Activated naive CD4-positive, alpha-beta T cell treated with anti-CD3 and anti-CD28 coated beads, Interleukin-2, amount 10 ng/mL, durations not matched to agents 7 days and 5 days (primary cell): ENCODE results near the gene F10.
"Not testable (repeated sequence)": the region's sequence is repeated elsewhere in the genome, so short reads cannot be mapped to it uniquely, and the experiment has no call there.

ENCODE experiments used
- CTCF ChIA-PET: fragments of 350-600 bp; sonication (Branson Sonifier 250); formaldehyde crosslinking; loops from one replicate; lab custom pipeline; 2021; ENCODE audit warnings: antibody characterized with exemption; lab: Charles Lee
- DNase-seq: peaks from one replicate; pipeline ENCODE4 v3.0.0-alpha.2; 2020
- H3K27ac Mint-ChIP-seq: one replicate; pipeline ENCODE4 v1.8.0; 2021; ENCODE audit warnings: mild to moderate bottlenecking, moderate library complexity, mixed read lengths
- H3K27me3 Mint-ChIP-seq: one replicate; pipeline ENCODE4 v1.8.0; 2021; ENCODE audit warnings: mild to moderate bottlenecking, mixed read lengths
- H3K36me3 Mint-ChIP-seq: one replicate; pipeline ENCODE4 v1.8.0; 2021; ENCODE audit warnings: mixed read lengths
- H3K4me1 Mint-ChIP-seq: one replicate; pipeline ENCODE4 v1.8.0; 2021; ENCODE audit warnings: mixed read lengths
- H3K4me3 Mint-ChIP-seq: one replicate; pipeline ENCODE4 v1.8.0; 2021; ENCODE audit warnings: mild to moderate bottlenecking, moderate library complexity, mixed read lengths
- H3K9me3 Mint-ChIP-seq: one replicate; pipeline ENCODE4 v1.8.0; 2021; ENCODE audit warnings: mixed read lengths

F10 gene

DNA sequence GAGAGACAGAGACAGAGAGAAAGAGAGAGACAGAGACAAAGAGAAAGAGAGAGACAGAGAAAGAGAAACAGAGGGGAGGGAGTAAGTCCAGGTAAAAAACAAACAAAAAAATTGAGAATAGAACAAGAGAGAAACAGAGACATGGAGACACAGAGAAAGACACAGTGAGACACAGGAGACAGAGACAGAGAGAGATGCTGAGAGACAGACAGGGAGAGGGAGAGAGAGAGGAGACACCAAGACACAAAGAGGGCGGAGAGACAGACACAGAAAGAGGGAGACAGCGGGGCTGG lies 30.0 kb downstream of the F10 start:
- no peak for DNase-seq
- CTCF ChIA-PET = no interaction called here
- peaks cover 58% of the 10 kb centered on the region for H3K27me3 Mint-ChIP-seq

DNA sequence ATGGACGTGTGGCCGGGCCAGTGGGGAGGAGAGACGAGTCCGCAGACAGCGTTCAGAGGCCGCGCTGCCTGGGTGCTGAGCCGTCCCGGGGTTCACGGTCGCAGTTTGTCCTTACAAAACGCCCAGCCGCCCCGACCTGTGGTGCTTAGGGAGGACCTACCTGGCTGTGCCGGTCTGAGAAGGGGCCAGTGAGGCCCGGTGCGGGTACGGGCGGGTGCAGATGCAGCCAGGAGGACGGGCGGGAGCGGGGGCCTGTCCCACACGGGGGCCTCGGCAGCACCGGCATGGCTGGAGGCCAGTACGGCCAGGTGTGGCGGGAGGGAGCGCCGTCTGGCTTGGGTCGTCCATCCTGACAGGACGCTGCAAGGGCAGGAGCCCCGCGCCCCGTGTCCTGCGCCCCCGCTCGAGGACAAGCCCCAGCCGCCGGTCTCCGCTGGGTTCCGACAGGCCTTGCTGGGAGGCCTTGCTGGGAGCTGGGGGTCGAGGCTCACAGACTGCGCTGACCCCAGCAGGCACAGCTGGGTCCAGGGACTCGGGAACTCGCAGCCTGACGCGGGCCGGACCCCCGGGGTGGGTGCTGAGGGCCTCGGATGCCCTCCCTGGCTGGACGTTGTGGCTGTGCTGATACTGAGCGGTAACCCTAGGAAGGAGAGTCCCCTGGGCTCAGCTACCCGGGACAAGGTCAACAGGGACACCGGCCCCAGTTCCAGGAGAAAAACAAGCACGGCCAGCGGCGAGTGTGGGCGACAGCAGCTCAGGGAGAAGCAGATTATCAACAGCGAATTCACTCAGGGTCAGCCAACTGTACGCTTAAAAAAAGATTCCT lies 30.6 kb downstream of the F10 start:
- peaks cover 60% of the 10 kb centered on the region for H3K27me3 Mint-ChIP-seq
- H3K4me3 Mint-ChIP-seq = peak overlapping the region; percentile 71
- peaks cover 29% of the 10 kb centered on the region for H3K4me1 Mint-ChIP-seq
- H3K9me3 Mint-ChIP-seq = peaks cover 17% of the 10 kb centered on the region
- peak overlapping the region; percentile 81 for H3K27ac Mint-ChIP-seq
- CTCF ChIA-PET = no interaction called here
- DNase-seq = peak; percentile 36
- H3K36me3 Mint-ChIP-seq = peaks cover 12% of the 10 kb centered on the region

More for the DNA sequence above, 30.0 kb downstream of the F10 start:
- peak overlapping the region; percentile 55 for H3K27ac Mint-ChIP-seq
- peaks cover 17% of the 10 kb centered on the region for H3K9me3 Mint-ChIP-seq
- H3K4me3 Mint-ChIP-seq = peak overlapping the region; percentile 55
- peaks cover 11% of the 10 kb centered on the region for H3K36me3 Mint-ChIP-seq
- H3K4me1 Mint-ChIP-seq = peaks cover 29% of the 10 kb centered on the region

DNA sequence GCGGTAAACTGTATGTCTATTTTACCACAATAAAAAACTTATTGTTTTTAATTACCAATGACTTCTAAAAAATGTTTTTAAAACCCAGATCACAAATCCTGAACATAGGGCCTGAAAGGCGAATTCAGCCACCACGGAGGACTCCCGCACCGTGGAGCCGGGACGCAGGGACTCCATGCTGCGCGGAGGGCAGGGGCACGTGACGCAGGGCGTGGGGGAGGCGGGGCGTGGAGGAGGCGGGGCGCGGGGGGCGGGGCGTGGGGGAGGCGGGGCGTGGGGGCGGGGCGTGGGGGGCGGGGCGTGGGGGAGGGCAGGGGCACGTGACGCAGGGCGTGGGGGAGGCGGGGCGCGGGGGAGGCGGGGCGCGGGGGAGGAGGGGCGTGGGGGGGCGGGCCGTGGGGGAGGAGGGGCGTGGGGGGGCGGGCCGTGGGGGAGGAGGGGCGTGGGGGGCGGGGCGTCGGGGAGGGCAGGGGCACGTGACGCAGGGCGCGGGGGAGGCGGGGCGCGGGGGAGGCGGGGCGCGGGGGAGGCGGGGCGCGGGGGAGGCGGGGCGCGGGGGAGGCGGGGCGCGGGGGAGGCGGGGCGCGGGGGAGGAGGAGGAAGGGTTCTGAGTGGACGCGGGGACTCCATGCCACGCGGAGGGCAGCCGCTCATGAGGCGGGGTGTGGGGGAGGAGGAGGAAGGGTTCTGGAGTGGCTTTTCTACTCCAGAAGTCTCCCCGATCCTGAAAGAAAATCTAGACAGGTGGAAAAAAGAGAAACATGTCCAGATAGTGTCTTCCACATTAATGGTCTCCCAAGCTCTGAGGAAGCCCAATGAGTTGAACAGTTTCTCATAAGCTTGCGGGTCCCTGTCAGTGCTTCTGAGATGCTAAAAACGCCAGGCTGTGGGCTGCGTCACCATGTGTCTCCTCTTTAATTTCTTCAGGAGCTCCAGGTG lies 31.5 kb downstream of the F10 start:
- CTCF ChIA-PET = no interaction called here
- Mint-ChIP-seq H3K27me3 (peaks cover 54% of the 10 kb centered on the region), H3K4me1 (peaks cover 29% of the 10 kb centered on the region), H3K4me3 (peak overlapping the region; percentile 71), H3K27ac (peak overlapping the region; percentile 81), H3K9me3 (peaks cover 17% of the 10 kb centered on the region), H3K36me3 (peaks cover 12% of the 10 kb centered on the region)
- peak; percentile 76 for DNase-seq

DNA sequence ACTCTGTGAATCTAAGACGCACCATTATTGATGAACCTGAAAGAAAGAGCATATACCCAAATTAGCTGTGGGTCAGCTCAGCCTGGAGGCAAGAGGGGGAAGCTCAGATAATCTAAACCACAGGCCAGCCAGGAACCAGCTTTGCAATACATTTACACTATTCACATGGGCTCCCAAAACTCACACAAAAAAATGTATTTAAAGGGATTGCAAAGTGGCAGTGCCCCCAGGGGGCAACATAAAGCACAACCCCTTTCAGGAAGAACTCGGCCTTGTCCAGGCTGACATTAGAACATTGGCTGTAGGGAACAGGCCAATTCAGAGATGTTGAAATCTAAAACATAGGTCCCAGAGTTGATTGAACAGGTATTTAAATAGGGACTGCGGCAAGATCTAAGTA lies 32.6 kb downstream of the F10 start:
- Mint-ChIP-seq H3K9me3 (peaks cover 17% of the 10 kb centered on the region), H3K27ac (no peak overlapping the region), H3K27me3 (peaks cover 50% of the 10 kb centered on the region), H3K4me3 (no peak overlapping the region), H3K4me1 (peaks cover 37% of the 10 kb centered on the region), H3K36me3 (peaks cover 12% of the 10 kb centered on the region)
- CTCF ChIA-PET = no interaction called here
- DNase-seq = no peak

DNA sequence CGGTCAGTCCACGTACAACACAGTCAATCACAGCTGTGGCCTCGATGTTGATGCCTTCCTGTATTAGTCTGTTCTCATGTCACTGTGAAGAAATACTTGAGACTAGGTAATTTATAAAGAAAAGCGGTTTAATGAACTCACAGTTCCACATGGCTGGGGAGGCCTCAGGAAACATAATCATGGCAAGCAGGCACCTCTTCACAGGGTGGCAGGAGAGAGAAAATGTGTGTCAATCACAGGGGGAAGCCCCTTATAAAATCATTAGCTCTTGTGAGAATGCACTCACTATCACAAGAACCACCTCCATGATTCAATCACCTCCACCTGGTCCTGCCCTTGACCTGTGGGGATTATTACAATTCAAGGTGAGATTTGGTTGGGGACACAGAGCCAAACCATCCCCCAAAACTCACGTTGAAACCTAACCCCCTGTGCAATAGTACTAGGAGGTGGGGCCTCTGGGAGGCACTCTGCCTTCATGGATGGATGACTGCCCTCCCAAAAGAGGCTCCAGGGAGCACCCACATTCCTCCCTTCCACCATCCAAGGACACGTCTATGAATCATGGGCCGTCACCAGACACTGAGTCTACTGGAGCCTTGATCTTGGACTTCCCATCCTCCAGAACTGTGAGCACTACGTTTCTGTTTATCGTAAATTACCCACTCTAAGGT lies 33.5 kb downstream of the F10 start:
- CTCF ChIA-PET = no interaction called here
- Mint-ChIP-seq H3K4me3 (no peak overlapping the region), H3K36me3 (peaks cover 12% of the 10 kb centered on the region), H3K27me3 (peaks cover 42% of the 10 kb centered on the region), H3K9me3 (peaks cover 17% of the 10 kb centered on the region), H3K4me1 (peaks cover 45% of the 10 kb centered on the region), H3K27ac (no peak overlapping the region)
- no peak for DNase-seq

DNA sequence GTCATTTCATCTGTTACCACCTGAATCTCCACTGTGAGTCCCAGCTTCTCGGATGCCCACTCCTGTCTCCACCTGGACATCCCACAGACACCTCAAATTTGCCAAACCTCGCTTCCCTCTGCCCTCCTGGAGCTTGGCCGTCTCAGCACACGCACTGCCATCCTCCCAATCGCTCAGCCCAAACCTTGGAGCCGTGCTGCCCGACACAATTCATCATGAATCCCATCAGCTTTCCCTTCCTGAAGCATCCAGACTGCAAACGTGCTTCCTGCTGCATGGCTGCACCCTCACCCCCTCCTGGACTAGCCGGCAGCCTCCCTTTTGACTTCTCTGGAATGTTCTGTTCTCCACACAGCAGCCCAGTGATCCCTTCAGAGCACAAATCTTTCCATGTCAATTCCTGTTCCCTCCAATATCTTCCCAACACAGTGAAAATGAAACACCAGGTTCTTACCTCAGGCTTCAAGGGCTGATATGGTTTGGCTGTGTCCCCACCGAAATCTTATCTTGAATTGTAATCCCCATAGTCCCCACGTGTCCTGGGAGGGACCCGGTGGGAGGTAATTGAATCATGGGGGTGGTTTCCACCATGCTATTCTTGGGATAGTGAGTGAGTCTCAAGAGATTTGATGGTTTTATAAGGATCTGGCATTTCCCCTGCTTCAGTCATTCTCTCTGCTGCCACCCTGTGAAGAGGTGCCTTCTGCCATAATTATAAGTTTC lies 34.8 kb downstream of the F10 start:
- peaks cover 17% of the 10 kb centered on the region for H3K9me3 Mint-ChIP-seq
- no peak overlapping the region for H3K4me3 Mint-ChIP-seq
- CTCF ChIA-PET = no interaction called here
- peaks cover 30% of the 10 kb centered on the region for H3K27me3 Mint-ChIP-seq
- DNase-seq = no peak
- H3K27ac Mint-ChIP-seq = no peak overlapping the region
- H3K36me3 Mint-ChIP-seq = peaks cover 11% of the 10 kb centered on the region
- peaks cover 41% of the 10 kb centered on the region for H3K4me1 Mint-ChIP-seq

DNA sequence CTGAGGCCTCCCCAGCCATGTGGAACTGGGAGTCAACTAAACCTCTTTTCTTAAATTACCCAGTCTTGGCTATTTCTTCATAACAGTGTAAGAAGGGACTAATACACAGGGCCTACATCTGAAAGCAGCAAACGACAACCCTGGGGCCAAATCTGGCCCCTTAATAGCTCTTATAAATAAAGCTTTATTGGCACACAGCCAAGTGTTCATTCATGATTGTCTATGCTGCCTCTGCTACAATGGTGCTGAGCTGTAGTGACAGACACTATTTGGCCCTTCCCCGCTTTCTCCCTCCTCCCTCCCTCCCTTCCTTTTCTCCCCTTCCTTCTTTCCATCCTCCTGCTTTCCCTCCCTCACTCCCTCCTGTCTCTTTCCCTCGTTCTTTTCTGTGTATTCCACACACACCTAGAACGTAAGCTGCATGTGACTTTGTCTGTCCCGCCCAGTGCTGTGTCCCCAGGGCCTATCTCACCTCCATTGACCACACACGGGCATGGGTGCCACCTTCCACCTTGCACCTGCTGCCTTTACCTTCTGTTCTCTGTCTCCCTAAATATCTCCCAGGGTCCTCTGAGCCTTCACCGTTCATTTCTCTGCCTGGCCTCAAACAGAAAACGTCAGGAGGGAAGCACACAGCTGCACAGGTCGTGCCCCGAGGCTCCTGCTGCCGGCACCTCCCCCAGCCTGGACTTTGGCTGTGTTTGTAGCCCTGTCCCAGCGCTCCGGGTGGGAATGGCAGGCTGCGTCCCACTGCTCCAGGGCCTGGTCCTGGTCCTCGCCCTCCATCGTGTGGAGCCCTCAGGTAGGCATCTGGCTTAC lies 35.5 kb downstream of the F10 start, which contains the start of gene PROZ:
TSS of gene PROZ (plus strand) at position 720 of the 819 bp plus-strand sequence. CDS start at position 733, 13 bp downstream.
- CTCF ChIA-PET = no interaction called here

DNA sequence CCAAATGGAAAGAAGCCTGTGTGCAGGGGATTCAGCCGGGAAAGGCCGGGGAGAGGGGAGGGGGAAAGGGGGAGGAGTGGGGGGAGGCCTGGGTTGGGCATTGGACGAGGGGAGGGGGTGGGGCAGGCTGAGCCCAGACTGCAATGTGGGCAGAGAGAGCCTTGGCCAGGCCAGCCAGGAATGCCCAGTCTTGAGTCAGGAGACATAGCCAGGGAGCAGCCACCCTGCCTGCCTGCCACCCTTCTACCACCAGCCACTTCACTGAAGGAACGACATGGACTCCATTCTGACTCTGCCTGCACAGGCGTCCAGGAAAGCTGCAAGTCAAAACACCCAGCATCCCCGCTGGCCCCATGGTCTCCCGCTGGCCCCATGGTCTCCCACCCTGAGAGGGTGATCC lies 36.3 kb downstream of the F10 start:
- Mint-ChIP-seq H3K36me3 (peaks cover 11% of the 10 kb centered on the region), H3K9me3 (peaks cover 17% of the 10 kb centered on the region), H3K4me3 (no peak overlapping the region), H3K27me3 (peaks cover 19% of the 10 kb centered on the region), H3K4me1 (peaks cover 40% of the 10 kb centered on the region), H3K27ac (no peak overlapping the region)
- DNase-seq = no peak
- CTCF ChIA-PET = no interaction called here

More for the DNA sequence above, 35.5 kb downstream of the F10 start, which contains the start of gene PROZ:
- no peak within 1 kb of the TSS for H3K27ac Mint-ChIP-seq
- no peak within 1 kb of the TSS for H3K4me3 Mint-ChIP-seq
- H3K36me3 Mint-ChIP-seq = peaks cover 11% of the 10 kb centered on the region
- H3K27me3 Mint-ChIP-seq = peaks cover 22% of the 10 kb centered on the region
- peaks cover 40% of the 10 kb centered on the region for H3K4me1 Mint-ChIP-seq
- H3K9me3 Mint-ChIP-seq = peaks cover 17% of the 10 kb centered on the region
- no peak for DNase-seq

DNA sequence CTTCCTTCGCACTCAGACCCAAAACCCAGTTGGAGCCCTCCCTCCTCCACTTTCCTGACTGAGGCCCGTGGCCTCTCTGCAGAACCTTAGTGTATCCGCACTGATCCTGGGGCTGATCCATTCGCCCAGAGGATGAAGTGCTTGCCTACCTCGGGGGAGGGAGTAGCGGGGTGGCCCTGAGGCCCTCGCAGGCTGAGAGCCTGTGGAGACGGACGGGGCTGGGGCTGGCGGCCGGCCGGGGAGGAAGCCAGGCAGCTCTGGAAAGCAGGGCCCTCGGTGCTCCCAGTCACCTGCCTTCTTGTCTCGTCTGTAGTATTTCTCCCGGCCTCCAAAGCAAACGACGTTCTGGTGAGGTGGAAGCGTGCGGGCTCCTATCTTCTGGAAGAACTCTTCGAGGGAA lies 37.1 kb downstream of the F10 start:
- peaks cover 17% of the 10 kb centered on the region for H3K9me3 Mint-ChIP-seq
- CTCF ChIA-PET = no interaction called here
- DNase-seq = no peak
- peaks cover 19% of the 10 kb centered on the region for H3K27me3 Mint-ChIP-seq
- H3K4me3 Mint-ChIP-seq = no peak overlapping the region
- peaks cover 36% of the 10 kb centered on the region for H3K4me1 Mint-ChIP-seq
- H3K36me3 Mint-ChIP-seq = peaks cover 11% of the 10 kb centered on the region
- no peak overlapping the region for H3K27ac Mint-ChIP-seq

DNA sequence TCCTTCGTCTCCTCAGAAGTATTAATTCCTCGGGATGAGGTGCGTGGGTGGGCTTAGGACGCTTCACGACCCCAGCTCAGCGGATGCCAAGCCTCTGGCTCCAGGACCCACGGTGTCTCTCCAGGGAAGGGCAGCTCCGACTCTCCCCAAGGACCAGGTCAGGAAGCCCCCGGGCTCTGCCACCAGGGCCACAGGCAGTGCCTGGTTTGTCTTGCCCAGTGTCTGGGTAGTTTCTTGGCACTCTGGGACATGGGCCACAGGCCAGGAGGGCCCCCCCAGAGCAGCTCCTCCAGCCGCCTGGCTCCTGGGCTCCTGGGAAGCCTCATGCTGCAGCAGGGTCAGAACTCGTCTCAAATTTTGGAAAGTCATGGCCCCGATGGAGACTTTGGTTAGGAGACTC lies 38.4 kb downstream of the F10 start:
- CTCF ChIA-PET = no interaction called here
- Mint-ChIP-seq H3K27me3 (peaks cover 15% of the 10 kb centered on the region), H3K4me1 (peaks cover 33% of the 10 kb centered on the region), H3K27ac (peak overlapping the region; percentile 87), H3K9me3 (peaks cover 10% of the 10 kb centered on the region), H3K36me3 (peaks cover 6% of the 10 kb centered on the region), H3K4me3 (peak overlapping the region; percentile 59)
- no peak for DNase-seq

DNA sequence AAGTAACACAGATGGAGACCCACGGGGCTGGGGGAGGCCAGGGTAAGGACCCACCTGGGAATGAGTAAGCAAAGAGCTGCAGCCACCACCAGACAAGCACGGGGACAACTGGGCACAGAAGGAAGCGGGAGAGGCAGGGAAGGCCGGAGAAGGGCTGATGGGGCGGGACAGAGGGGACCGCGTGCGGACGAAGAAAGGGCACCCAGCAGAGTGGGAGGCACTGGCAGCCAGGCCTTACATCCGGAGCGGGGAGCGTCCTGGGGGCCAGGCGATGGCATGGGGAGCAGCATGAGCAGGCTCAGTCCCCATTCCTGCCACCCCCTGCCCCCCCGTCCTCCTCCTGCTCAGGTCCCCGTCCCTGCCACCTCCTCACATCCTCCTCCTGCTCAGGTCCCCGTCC lies 38.8 kb downstream of the F10 start:
- H3K27ac Mint-ChIP-seq = peak overlapping the region; percentile 87
- H3K4me1 Mint-ChIP-seq = peaks cover 33% of the 10 kb centered on the region
- H3K9me3 Mint-ChIP-seq = peaks cover 7% of the 10 kb centered on the region
- CTCF ChIA-PET = no interaction called here
- DNase-seq = no peak
- H3K4me3 Mint-ChIP-seq = peak overlapping the region; percentile 59
- H3K27me3 Mint-ChIP-seq = peaks cover 12% of the 10 kb centered on the region
- H3K36me3 Mint-ChIP-seq = peaks cover 6% of the 10 kb centered on the region

DNA sequence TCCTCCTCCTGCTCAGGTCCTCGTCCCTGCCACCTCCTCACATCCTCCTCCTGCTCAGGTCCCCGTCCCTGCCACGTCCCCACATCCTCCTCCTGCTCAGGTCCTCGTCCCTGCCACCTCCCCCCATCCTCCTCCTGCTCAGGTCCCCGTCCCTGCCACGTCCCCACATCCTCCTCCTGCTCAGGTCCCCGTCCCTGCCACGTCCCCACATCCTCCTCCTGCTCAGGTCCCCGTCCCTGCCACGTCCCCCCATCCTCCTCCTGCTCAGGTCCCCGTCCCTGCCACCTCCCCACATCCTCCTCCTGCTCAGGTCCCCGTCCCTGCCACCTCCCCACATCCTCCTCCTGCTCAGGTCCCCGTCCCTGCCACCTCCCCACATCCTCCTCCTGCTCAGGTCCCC lies 39.4 kb downstream of the F10 start:
- DNase-seq, H3K27me3 Mint-ChIP-seq, H3K27ac Mint-ChIP-seq, H3K36me3 Mint-ChIP-seq, H3K9me3 Mint-ChIP-seq, CTCF ChIA-PET, H3K4me3 Mint-ChIP-seq: not testable (repeated sequence)
- H3K4me1 Mint-ChIP-seq = peaks cover 33% of the 10 kb centered on the region
